HepG2 (cell line): ENCODE results near the gene ARL4D. TPM values are rescaled to one million over a fixed set of nuclear protein-coding genes. Genes with fewer than 3 reads are reported as not detected.

ENCODE experiments used
- AGO2 ChIP-seq: fragments of 200-400 bp; formaldehyde crosslinking; optimal IDR thresholded peaks from 2 replicates; pipeline ENCODE3; 2017; ENCODE audit warnings: mild to moderate bottlenecking, low read depth, low read length, moderate library complexity
- ARNT ChIP-seq: fragments of 450-650 bp; IDR thresholded peaks from 2 replicates; pipeline ENCODE4 v1.6.1; 2017
- PAF1 ChIP-seq: IDR thresholded peaks from 2 replicates; pipeline ENCODE4 v1.6.1; 2016; ENCODE audit warnings: missing genetic modification reagents, missing compliant biosample characterization
- RAD21 ChIP-seq: fragments of 450-650 bp; formaldehyde crosslinking; IDR thresholded peaks from 2 replicates; pipeline ENCODE4 v1.5.0; 2020; ENCODE audit warnings: mild to moderate bottlenecking
- ZNF292 ChIP-seq: sonication (generic); formaldehyde crosslinking; IDR thresholded peaks from 2 replicates; pipeline ENCODE4 v1.8.1; 2022; ENCODE audit warnings: mild to moderate bottlenecking, low read depth, missing genetic modification reagents, borderline replicate concordance
- ZNF407 ChIP-seq: sonication (generic); formaldehyde crosslinking; IDR thresholded peaks from one replicate; pipeline ENCODE4 v1.5.1; 2020; ENCODE audit warnings: mild to moderate bottlenecking, missing genetic modification reagents; ENCODE audit errors: not compliant biosample characterization
- ZNF691 ChIP-seq: sonication (generic); formaldehyde crosslinking; IDR thresholded peaks from 2 replicates; pipeline ENCODE4 v1.4.0; 2020; ENCODE audit warnings: missing genetic modification reagents, low read depth, mild to moderate bottlenecking, borderline replicate concordance
- ZNF703 ChIP-seq: sonication (generic); formaldehyde crosslinking; IDR thresholded peaks from 2 replicates; pipeline ENCODE4 v1.5.1; 2020; ENCODE audit warnings: missing genetic modification reagents, mild to moderate bottlenecking, moderate library complexity, borderline replicate concordance
- polyA plus RNA-seq, 8 experiments: library from polyadenylated mRNA; depleted of rRNA in 3 of 8; stranded (reverse) in 7 of 8; unstranded in 1 of 8; fragments of >200 nt; fragmentation: Illumina TruSeq in 4 of 8; extraction: Trizol in 4 of 8; gene quantifications; 2 replicates each; pipeline versions ENCODE4 v1.2.1 to v1.2.3, GENCODE V29; 2011 to 2016; ENCODE audit warnings: low read depth in 4 of 8, missing spikeins in 1 of 8, mixed read lengths in 1 of 8; ENCODE audit not compliant: insufficient read depth in 1 of 8
- total RNA-seq, 5 experiments: library from RNA; depleted of rRNA; stranded (reverse); fragments of >200 nt; fragmentation: Illumina TruSeq; extraction: Trizol; gene quantifications; 2 replicates each; pipeline ENCODE4 v1.2.3, GENCODE V29; 2016; ENCODE audit warnings: low read depth in 1 of 5
- TF ChIP-seq, protein P1 (sequence below): IDR thresholded peaks from 2 replicates; pipeline ENCODE4 v1.6.1; 2016; ENCODE audit warnings: low read depth, borderline replicate concordance

Gene ARL4D
- total and polyA plus RNA-seq, 2 of the 13 experiments (the other 11 are each of a cell fraction or from before 2014, with no cell fraction given), result 9.0 to 25.9 TPM

DNA sequence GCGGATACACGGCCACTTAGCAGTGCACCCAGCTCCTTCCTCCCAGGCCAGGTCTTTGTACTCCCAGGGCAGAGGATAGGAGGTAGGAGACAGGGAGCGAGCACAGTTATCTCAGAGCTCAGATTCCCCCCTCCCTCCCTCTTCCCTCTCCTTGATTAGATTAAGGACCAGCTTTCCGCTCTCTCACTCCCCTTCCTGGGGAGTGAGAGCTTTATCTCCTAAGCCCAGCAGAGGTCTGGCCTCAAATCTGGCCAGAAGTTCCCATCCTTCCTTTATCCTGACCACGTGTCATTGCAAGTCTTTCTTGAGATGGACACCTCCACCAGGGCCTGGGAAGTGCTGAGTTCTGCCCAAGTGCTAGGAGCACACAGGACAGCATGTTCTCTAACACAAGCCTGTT lies 5.1 kb downstream of the ARL4D start (continued):
- TF ChIP-seq ZNF407, result no peak
- TF ChIP-seq ZNF691 (CRISPR knock-in tag), result no peak
- no peak for TF ChIP-seq ZNF703 (CRISPR knock-in tag)
- TF ChIP-seq ARNT, result no peak
- no peak for TF ChIP-seq AGO2
- TF ChIP-seq, protein P1, sequence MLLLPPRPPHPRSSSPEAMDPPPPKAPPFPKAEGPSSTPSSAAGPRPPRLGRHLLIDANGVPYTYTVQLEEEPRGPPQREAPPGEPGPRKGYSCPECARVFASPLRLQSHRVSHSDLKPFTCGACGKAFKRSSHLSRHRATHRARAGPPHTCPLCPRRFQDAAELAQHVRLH (CRISPR knock-in tag), result no peak
- TF ChIP-seq PAF1, result 0 out of 2 replicates have a peak, but pooled peaks have one; percentile 13
- TF ChIP-seq ZNF292 (CRISPR knock-in tag), result no peak
- TF ChIP-seq RAD21 (CRISPR knock-in tag), result no peak
- TF ChIP-seq, all 625 proteins: peak for 2
